HG02610 (cell line): ENCODE results near the gene TM2D3.

Experiments
- ATAC-seq: cut with Tn5 transposase; IDR thresholded peaks from one replicate; pipeline ENCODE4 v1.9.1; 2021; ENCODE audit warnings: mild to moderate bottlenecking, moderate library complexity; ENCODE audit not compliant: unreplicated experiment

Gene TM2D3

GRCh38 chr15:101652098-101652785 is at the start of gene TM2D3:
Gene TM2D3, minus strand, starts transcription at chr15:101652381. Its CDS starts 20 bp downstream, at chr15:101652361.
- ATAC-seq: peak; percentile 89

GRCh38 chr15:101698314-101698713 is 46.1 kb upstream of the TM2D3 start:
- ATAC-seq: no peak

- no peak for ATAC-seq
These were observed 45.3 kb upstream of the TM2D3 start for GRCh38 chr15:101697488-101697887.

GRCh38 chr15:101696829-101697228 is 44.6 kb upstream of the TM2D3 start:
- ATAC-seq: no peak

GRCh38 chr15:101694261-101694660 is 42.1 kb upstream of the TM2D3 start:
- ATAC-seq: no peak

GRCh38 chr15:101692801-101693598 is 40.8 kb upstream of the TM2D3 start:
- no peak for ATAC-seq

GRCh38 chr15:101689901-101690300 is 37.7 kb upstream of the TM2D3 start:
- ATAC-seq: no peak

- no peak for ATAC-seq
These were observed 34.5 kb upstream of the TM2D3 start for GRCh38 chr15:101686718-101687117.

GRCh38 chr15:101684877-101685276 is 32.7 kb upstream of the TM2D3 start:
- no peak for ATAC-seq

- no peak for ATAC-seq
These were observed 32.2 kb upstream of the TM2D3 start for GRCh38 chr15:101684384-101684783.

GRCh38 chr15:101679806-101680205 is 27.6 kb upstream of the TM2D3 start:
- ATAC-seq: no peak

- no peak for ATAC-seq
These were observed 24.7 kb upstream of the TM2D3 start for GRCh38 chr15:101676921-101677329.

GRCh38 chr15:101675796-101676582 is 23.8 kb upstream of the TM2D3 start:
- ATAC-seq: peak; percentile 41

GRCh38 chr15:101675015-101675414 is 22.8 kb upstream of the TM2D3 start:
- ATAC-seq: no peak

- ATAC-seq: no peak
These were observed 20.1 kb upstream of the TM2D3 start for GRCh38 chr15:101672298-101672697.

GRCh38 chr15:101669744-101670143 is 17.6 kb upstream of the TM2D3 start:
- no peak for ATAC-seq

- ATAC-seq: no peak
These were observed 15.7 kb upstream of the TM2D3 start for GRCh38 chr15:101667881-101668280.

- no peak for ATAC-seq
These were observed 12.2 kb upstream of the TM2D3 start for GRCh38 chr15:101664303-101664913.

GRCh38 chr15:101662203-101662602 is 10.0 kb upstream of the TM2D3 start:
- no peak for ATAC-seq

GRCh38 chr15:101660005-101660404 is 7.8 kb upstream of the TM2D3 start:
- ATAC-seq: no peak
